GM23248 (cell line): Measurements from ENCODE around the gene GRIP2.

Experiments
- EZH2 ChIP-seq: fragments of 200-600 bp; sonication (generic); IDR thresholded peaks from 2 replicates; pipeline ENCODE4 v1.6.1; 2018; ENCODE audit warnings: antibody characterized with exemption, mild to moderate bottlenecking; ENCODE audit not compliant: insufficient read depth, poor library complexity, severe bottlenecking
- EZH2phosphoT487 ChIP-seq: fragments of 200-600 bp; sonication (generic); IDR thresholded peaks from 2 replicates; pipeline ENCODE4 v1.6.1; 2018; ENCODE audit warnings: antibody characterized with exemption, moderate library complexity, mild to moderate bottlenecking, low read depth; ENCODE audit not compliant: insufficient read depth

DNA sequence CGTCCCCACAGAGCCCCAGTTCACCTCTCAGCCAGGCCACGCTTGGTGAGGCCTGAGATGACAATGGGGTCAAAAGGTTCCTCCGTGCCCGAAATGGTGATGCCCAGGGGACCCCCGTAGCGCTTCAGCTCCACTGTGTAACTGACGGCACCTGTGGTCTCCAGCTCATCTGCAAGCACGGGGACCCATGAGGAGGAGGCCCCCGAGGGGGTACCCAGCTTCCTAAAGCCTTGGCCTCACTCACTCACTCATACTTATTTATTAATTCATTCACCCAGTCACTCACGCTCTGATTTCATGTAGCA is 30.4 kb downstream of the GRIP2 start:
- TF ChIP-seq EZH2phosphoT487, result no peak
- no peak for TF ChIP-seq EZH2
